Measurements from ENCODE around the gene FIGN.

GRCh38 chr2:163552758-163553157 lies 183.1 kb downstream of the FIGN start:
- no peak for TF ChIP-seq EZH2phosphoT487 (IDR thresholded peaks at IDR 0.05; ENCODE audit: insufficient read depth, low read depth)
- no peak for TF ChIP-seq EZH2 (IDR thresholded peaks at IDR 0.05; ENCODE audit: insufficient read depth, poor library complexity, severe bottlenecking)
